Measurements from ENCODE around the gene BCR.

BCR gene

DNA sequence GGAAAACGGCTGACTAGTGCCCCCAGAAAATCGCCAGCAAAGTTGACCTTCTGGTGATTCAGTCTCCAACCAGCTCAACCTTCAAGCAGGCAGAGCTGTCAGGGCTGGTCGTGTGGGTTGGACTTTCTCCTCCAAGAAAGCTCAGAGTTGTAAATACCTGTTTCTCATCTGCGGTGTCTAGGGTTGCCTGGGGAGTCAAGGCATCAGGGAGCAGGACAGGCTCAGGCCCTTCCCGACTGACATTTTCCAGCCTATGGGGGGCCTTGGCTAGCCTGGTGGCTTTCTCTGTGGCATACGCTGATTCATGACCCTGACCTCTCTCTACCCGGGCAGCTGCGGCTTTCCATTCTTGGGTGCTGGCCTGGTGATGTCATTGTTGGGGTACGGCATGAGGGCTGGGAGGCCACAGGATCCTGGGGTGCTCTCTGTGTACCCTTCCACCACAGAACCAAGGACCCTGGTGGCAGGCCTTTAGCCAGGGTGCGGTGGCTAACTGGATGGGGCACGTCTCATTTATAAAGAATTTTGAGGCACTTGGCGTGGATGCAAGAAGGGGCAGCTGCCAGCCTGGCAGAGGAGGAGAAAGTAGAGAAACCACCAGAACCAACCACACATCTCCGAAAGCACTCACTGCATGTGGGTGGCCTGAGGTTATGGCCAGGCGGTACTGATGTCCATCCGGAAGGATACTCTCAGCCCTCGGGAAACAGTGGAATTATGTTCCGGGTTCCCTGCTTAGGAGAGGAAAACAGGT, 64.9 kb downstream of the BCR start:
- no peak for TF ChIP-seq POLR2A (IDR thresholded peaks at IDR 0.05; ENCODE audit: extremely low read depth, insufficient read length)
- TF ChIP-seq MYC (IDR thresholded peaks at IDR 0.05; ENCODE audit: low read depth, low read length), result no peak

DNA sequence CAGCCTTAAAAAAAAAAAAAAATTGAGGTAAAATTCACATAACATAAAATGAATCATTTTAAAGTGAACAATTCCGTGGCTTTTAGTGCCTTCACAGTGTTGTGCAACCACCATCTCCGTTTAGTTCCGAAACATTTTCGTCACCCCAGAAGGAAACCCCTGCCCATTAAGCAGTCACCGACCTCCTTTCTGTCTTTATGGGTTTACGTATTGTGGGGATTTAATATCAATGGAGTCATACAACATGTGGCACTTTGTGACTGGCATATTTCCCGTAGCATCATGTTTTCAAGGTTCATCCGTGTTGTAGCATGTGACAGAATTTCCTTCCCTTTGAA, 65.5 kb downstream of the BCR start:
- no peak for DNase-seq (ENCODE audit: low read depth)
- TF ChIP-seq MYC (IDR thresholded peaks at IDR 0.05; ENCODE audit: low read depth, low read length), result no peak
- TF ChIP-seq, protein P1, sequence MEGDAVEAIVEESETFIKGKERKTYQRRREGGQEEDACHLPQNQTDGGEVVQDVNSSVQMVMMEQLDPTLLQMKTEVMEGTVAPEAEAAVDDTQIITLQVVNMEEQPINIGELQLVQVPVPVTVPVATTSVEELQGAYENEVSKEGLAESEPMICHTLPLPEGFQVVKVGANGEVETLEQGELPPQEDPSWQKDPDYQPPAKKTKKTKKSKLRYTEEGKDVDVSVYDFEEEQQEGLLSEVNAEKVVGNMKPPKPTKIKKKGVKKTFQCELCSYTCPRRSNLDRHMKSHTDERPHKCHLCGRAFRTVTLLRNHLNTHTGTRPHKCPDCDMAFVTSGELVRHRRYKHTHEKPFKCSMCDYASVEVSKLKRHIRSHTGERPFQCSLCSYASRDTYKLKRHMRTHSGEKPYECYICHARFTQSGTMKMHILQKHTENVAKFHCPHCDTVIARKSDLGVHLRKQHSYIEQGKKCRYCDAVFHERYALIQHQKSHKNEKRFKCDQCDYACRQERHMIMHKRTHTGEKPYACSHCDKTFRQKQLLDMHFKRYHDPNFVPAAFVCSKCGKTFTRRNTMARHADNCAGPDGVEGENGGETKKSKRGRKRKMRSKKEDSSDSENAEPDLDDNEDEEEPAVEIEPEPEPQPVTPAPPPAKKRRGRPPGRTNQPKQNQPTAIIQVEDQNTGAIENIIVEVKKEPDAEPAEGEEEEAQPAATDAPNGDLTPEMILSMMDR (IDR thresholded peaks at IDR 0.05; ENCODE audit: low read depth, low read length), result no peak
- TF ChIP-seq, protein P2, sequence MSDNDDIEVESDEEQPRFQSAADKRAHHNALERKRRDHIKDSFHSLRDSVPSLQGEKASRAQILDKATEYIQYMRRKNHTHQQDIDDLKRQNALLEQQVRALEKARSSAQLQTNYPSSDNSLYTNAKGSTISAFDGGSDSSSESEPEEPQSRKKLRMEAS (IDR thresholded peaks at IDR 0.05; ENCODE audit: low read depth, low read length), result no peak
- no peak for TF ChIP-seq POLR2A (IDR thresholded peaks at IDR 0.05; ENCODE audit: extremely low read depth, insufficient read length)
- H3K4me3 ChIP-seq (ENCODE audit: low read depth, low read length), result no peak overlapping the region

More for the DNA sequence above, 64.9 kb downstream of the BCR start:
- no peak for DNase-seq (ENCODE audit: low read depth)
- no peak overlapping the region for H3K4me3 ChIP-seq (ENCODE audit: low read depth, low read length)

DNA sequence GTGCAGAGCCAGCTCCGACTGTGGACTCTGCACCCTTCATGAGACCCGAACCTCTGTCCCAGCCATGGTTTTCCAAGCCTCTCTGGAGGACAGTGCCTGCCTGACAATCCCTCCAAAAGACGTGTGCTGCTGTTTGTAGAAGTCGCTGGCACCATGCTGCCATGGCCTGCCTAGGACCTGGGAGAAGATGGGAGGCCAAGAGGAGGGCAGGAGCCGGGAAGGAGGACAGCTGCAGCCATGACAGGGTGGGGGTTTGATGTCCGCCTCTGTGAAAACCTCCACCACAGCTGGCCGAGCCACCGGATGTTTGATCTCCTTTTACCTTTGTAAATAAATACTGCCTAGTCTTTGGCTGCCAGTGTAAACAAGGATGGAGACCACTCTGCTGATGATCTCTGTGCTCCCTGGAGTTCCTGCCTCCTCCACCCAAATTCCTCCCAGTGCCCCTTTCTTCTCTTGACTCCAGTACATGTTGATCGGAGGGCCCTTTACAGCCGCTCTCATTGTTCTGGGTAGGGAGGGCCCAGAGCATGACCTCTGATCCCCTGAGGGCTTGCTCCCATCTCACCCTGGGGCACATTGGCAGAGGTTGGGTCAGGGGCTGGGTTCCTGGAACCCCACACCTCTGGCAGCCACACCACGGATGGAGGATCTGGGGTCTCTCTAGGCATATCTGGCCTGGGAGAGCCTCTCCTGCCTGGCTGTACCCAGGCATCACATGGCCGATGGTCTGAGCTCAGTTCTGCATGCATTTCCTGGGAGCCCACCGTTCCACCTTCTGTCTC, 66.9 kb downstream of the BCR start:
- H3K4me3 ChIP-seq (ENCODE audit: low read depth, low read length), result no peak overlapping the region
- DNase-seq (ENCODE audit: low read depth), result no peak
- TF ChIP-seq, protein P1 (IDR thresholded peaks at IDR 0.05; ENCODE audit: low read depth, low read length), result no peak
- TF ChIP-seq POLR2A (IDR thresholded peaks at IDR 0.05; ENCODE audit: extremely low read depth, insufficient read length) (no peak), MYC (IDR thresholded peaks at IDR 0.05; ENCODE audit: low read depth, low read length) (no peak)
- TF ChIP-seq, protein P2 (IDR thresholded peaks at IDR 0.05; ENCODE audit: low read depth, low read length), result no peak

DNA sequence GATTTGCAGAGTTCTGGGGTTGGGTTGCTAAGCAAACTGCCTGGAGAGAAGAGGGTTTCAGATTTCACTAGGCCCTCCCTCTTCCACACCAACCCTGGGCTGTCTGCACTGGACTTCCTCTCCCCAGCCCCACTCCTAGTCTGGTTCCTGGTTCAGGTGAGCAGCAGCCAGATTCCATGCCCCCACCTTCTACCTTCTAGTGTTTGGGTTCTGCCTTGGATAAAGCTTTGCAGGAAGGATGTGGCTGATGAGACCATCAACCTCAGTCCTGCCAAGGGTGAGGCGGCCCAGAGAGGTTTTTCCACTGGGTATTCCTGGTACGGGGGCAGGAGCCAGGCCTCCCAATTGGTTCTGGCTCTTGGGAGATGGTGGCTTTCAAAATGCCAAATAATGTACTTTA, 68.3 kb downstream of the BCR start:
- TF ChIP-seq POLR2A (IDR thresholded peaks at IDR 0.05; ENCODE audit: extremely low read depth, insufficient read length), result no peak
- TF ChIP-seq, protein P1 (IDR thresholded peaks at IDR 0.05; ENCODE audit: low read depth, low read length), result no peak
- TF ChIP-seq, protein P2 (IDR thresholded peaks at IDR 0.05; ENCODE audit: low read depth, low read length), result no peak
- TF ChIP-seq MYC (IDR thresholded peaks at IDR 0.05; ENCODE audit: low read depth, low read length), result no peak
- DNase-seq (ENCODE audit: low read depth), result no peak
- no peak overlapping the region for H3K4me3 ChIP-seq (ENCODE audit: low read depth, low read length)

DNA sequence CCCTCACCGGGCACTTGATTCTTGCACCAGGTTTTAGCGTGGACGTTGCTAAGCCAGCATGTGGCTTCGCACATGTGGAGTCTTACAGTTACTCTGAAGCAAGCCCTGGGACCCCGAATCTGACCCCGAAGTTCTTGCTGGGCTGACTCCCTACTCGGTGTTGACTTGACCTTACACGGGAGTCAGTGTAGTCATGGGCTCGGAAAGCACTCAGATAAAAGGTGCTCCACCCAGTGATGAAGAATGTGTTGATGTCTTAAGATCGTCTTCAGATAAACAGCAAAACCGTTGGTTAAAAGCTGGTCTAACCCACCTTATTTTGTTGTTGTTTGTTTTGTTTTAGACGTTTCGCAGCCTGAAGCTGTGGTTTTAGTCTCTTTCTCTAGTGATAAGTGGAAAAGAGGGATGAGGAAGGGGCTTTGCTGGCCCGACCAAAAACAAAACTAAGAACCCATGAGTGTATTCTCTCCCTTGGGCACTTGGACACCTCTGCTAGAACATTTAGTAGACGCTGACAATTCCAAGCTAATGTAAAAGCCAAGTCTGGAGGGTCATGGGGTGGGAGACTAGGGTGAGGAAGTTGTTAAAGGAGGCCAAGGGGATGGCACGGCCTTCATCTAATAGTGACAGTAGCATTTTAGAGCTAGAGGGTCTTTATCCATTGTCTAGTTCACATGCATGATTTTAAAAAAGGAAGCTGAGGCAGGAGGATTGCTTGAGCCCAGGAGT, 69.9 kb downstream of the BCR start:
- DNase-seq (ENCODE audit: low read depth), result no peak
- H3K4me3 ChIP-seq (ENCODE audit: low read depth, low read length), result no peak overlapping the region
- TF ChIP-seq, protein P2 (IDR thresholded peaks at IDR 0.05; ENCODE audit: low read depth, low read length), result no peak
- TF ChIP-seq MYC (IDR thresholded peaks at IDR 0.05; ENCODE audit: low read depth, low read length) (no peak), POLR2A (IDR thresholded peaks at IDR 0.05; ENCODE audit: extremely low read depth, insufficient read length) (no peak)
- TF ChIP-seq, protein P1 (IDR thresholded peaks at IDR 0.05; ENCODE audit: low read depth, low read length), result no peak

All from NB4 (cell line).